ENCODE results near the gene RASGRF1.
"Not testable (repeated sequence)": the region's sequence is repeated elsewhere in the genome, so short reads cannot be mapped to it uniquely, and the experiment has no call there.

The RASGRF1 gene

GRCh38 chr15:79006071-79006470 lies 84.5 kb downstream of the RASGRF1 start:
- DNase-seq (ENCODE audit: low read depth), result no peak

GRCh38 chr15:79004336-79004735 lies 86.2 kb downstream of the RASGRF1 start:
- no peak for DNase-seq (ENCODE audit: low read depth)

GRCh38 chr15:79003896-79004295 lies 86.7 kb downstream of the RASGRF1 start:
- no peak for DNase-seq (ENCODE audit: low read depth)

- DNase-seq (ENCODE audit: low read depth), result no peak
Measured at GRCh38 chr15:79003301-79003700, 87.3 kb downstream of the RASGRF1 start.

GRCh38 chr15:79002581-79002980 lies 88.0 kb downstream of the RASGRF1 start:
- DNase-seq (ENCODE audit: low read depth), result no peak

GRCh38 chr15:78999636-79000035 lies 90.9 kb downstream of the RASGRF1 start:
- DNase-seq (ENCODE audit: low read depth), result no peak

- DNase-seq (ENCODE audit: low read depth), result no peak
Measured at GRCh38 chr15:78998526-78998925, 92.1 kb downstream of the RASGRF1 start.

GRCh38 chr15:78997981-78998499 lies 92.5 kb downstream of the RASGRF1 start:
- DNase-seq (ENCODE audit: low read depth), result no peak

- no peak for DNase-seq (ENCODE audit: low read depth)
Measured at GRCh38 chr15:78996894-78997275, 93.7 kb downstream of the RASGRF1 start.

- no peak for DNase-seq (ENCODE audit: low read depth)
Measured at GRCh38 chr15:78995921-78996893, 94.4 kb downstream of the RASGRF1 start.

- DNase-seq (ENCODE audit: low read depth), result not testable (repeated sequence)
Measured at GRCh38 chr15:78995161-78995560, 95.4 kb downstream of the RASGRF1 start.

GRCh38 chr15:78993931-78994530 lies 96.5 kb downstream of the RASGRF1 start:
- no peak for DNase-seq (ENCODE audit: low read depth)

GRCh38 chr15:78993257-78993930 lies 97.2 kb downstream of the RASGRF1 start:
- no peak for DNase-seq (ENCODE audit: low read depth)

- no peak for DNase-seq (ENCODE audit: low read depth)
Measured at GRCh38 chr15:78992416-78993256, 97.9 kb downstream of the RASGRF1 start.

- DNase-seq (ENCODE audit: low read depth), result no peak
Measured at GRCh38 chr15:78991879-78992278, 98.7 kb downstream of the RASGRF1 start.

- DNase-seq (ENCODE audit: low read depth), result no peak
Measured at GRCh38 chr15:78991476-78991875, 99.1 kb downstream of the RASGRF1 start.

- DNase-seq (ENCODE audit: low read depth), result no peak
Measured at GRCh38 chr15:78990278-78990677, 100.3 kb downstream of the RASGRF1 start.

- no peak for DNase-seq (ENCODE audit: low read depth)
Measured at GRCh38 chr15:78989701-78990240, 100.8 kb downstream of the RASGRF1 start.

- no peak for DNase-seq (ENCODE audit: low read depth)
Measured at GRCh38 chr15:78988361-78988911, 102.1 kb downstream of the RASGRF1 start.

- no peak for DNase-seq (ENCODE audit: low read depth)
Measured at GRCh38 chr15:78987556-78988360, 102.8 kb downstream of the RASGRF1 start.

Data from stimulated activated CD8-positive, alpha-beta memory T cell treated with anti-CD3 and anti-CD28 coated beads, Interleukin-15, amount 100 ng/mL, for 24 hours (primary cell).